ENCODE data around the gene DEPDC4. TPM values are rescaled to one million over a fixed set of nuclear protein-coding genes. Genes with fewer than 3 reads are reported as not detected.

The DEPDC4 gene
- total RNA-seq, 1 experiment from 2014 or later, result 2.0 TPM

DNA sequence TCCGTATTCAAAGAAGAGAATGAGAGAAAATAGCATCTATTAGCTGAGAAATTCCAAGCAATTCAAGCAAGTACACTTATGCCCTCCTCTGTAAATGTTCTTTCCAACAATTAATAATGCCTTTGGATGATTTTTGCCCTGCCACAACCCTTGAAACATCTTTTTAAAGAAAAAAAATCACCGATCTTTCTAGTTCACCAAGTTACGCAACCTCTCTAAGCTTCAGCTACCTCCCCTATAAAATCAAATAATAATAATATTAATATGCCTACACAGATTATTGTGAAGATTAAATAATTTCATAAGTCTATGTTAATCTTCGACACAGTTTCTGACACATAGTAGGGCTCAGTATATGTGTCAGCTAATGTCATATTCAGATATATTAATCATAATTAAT is 19.1 kb downstream of the DEPDC4 start:
- no TSS peak for BruUV-seq (replicated peaks)
- no peak for DNase-seq (ENCODE audit: low spot score)
- H3K27me3 ChIP-seq (replicated peaks; ENCODE audit: insufficient read depth, low read depth, low read length, poor library complexity), result no peaks in the 10 kb centered on the region
- ChIA-PET POLR2A (ENCODE audit: low non-redundant PET) (no interaction called here), CTCF (no interaction called here)
- H3K9me3 ChIP-seq (ENCODE audit: low read depth, low read length, poor library complexity, severe bottlenecking), result no peaks in the 10 kb centered on the region
- no peak overlapping the region for H3K27ac ChIP-seq (ENCODE audit: low read depth, low read length, poor library complexity, severe bottlenecking)
- no peaks in the 10 kb centered on the region for H3K4me1 ChIP-seq (ENCODE audit: insufficient read depth, low read length, poor library complexity, severe bottlenecking)
- H3K36me3 ChIP-seq (ENCODE audit: insufficient read depth, low read length, poor library complexity, severe bottlenecking), result no peaks in the 10 kb centered on the region
- no peak overlapping the region for H3K4me3 ChIP-seq (ENCODE audit: low read depth, low read length, poor library complexity, severe bottlenecking)
- intact Hi-C loops (cut with micrococcal nuclease; ENCODE audit: unreplicated experiment), result no loop called here
- no peak for TF ChIP-seq EZH2 (IDR thresholded peaks at IDR 0.05; ENCODE audit: borderline replicate concordance, low read depth, low read length, poor library complexity, severe bottlenecking)
- TF ChIP-seq, protein P1, sequence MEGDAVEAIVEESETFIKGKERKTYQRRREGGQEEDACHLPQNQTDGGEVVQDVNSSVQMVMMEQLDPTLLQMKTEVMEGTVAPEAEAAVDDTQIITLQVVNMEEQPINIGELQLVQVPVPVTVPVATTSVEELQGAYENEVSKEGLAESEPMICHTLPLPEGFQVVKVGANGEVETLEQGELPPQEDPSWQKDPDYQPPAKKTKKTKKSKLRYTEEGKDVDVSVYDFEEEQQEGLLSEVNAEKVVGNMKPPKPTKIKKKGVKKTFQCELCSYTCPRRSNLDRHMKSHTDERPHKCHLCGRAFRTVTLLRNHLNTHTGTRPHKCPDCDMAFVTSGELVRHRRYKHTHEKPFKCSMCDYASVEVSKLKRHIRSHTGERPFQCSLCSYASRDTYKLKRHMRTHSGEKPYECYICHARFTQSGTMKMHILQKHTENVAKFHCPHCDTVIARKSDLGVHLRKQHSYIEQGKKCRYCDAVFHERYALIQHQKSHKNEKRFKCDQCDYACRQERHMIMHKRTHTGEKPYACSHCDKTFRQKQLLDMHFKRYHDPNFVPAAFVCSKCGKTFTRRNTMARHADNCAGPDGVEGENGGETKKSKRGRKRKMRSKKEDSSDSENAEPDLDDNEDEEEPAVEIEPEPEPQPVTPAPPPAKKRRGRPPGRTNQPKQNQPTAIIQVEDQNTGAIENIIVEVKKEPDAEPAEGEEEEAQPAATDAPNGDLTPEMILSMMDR (conservative IDR thresholded peaks at IDR 0.05; ENCODE audit: low read depth, low read length), result no peak

DNA sequence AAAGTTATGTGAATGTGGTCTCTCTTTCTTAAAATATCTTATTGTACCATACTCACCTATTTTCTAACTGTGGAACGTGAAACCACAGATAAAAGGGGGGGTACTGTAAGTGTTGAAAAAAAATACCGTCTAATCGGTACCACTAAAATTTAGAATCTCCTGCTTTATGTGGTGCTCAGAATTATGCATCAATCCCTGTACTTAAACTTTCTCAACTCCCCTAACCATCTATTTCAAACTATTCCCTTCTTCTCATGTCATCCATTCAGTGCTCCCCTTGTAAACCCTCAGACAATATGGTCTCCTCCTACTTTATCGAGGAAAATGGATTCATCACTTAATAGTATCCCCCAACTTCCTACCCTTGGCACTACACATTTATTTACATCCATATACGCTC is 23.7 kb downstream of the DEPDC4 start:
- POLR2A ChIA-PET (ENCODE audit: low non-redundant PET), result interaction anchor here (0.7 kb wide), 1 partner anchor 326 kb away, joined by 3 read pairs; no protein-coding TSS in a partner anchor
- TF ChIP-seq EZH2 (IDR thresholded peaks at IDR 0.05; ENCODE audit: borderline replicate concordance, low read depth, low read length, poor library complexity, severe bottlenecking), result no peak
- TF ChIP-seq, protein P1 (conservative IDR thresholded peaks at IDR 0.05; ENCODE audit: low read depth, low read length), result no peak
- no TSS peak for BruUV-seq (replicated peaks)

DNA sequence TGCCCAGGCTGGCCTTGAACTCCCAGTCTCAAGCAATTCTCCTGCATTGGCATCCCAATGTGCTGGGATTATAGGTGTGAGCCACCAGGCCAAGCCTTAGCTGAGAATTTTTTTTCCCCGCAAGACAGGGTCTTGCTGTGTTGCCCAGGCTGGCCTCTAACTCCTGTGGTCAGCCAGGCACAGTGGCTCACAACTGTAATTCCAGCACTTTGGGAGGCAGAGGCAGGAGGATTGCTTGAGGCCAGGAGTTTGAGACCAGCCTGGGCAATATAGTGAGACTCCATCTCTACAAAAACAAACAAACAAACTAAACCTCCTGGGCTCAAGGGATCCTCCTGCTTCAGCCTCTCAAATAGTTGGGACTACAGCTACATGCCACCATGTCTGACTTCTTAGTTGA is 27.3 kb downstream of the DEPDC4 start:
- Histone ChIP-seq H3K4me3 (ENCODE audit: low read depth, low read length, poor library complexity, severe bottlenecking) (no peak overlapping the region), H3K27me3 (replicated peaks; ENCODE audit: insufficient read depth, low read depth, low read length, poor library complexity) (no peaks in the 10 kb centered on the region), H3K9me3 (ENCODE audit: low read depth, low read length, poor library complexity, severe bottlenecking) (no peaks in the 10 kb centered on the region), H3K36me3 (ENCODE audit: insufficient read depth, low read length, poor library complexity, severe bottlenecking) (no peaks in the 10 kb centered on the region), H3K4me1 (ENCODE audit: insufficient read depth, low read length, poor library complexity, severe bottlenecking) (no peaks in the 10 kb centered on the region), H3K27ac (ENCODE audit: low read depth, low read length, poor library complexity, severe bottlenecking) (no peak overlapping the region)
- BruUV-seq (replicated peaks), result no TSS peak
- TF ChIP-seq EZH2 (IDR thresholded peaks at IDR 0.05; ENCODE audit: borderline replicate concordance, low read depth, low read length, poor library complexity, severe bottlenecking), result no peak
- TF ChIP-seq, protein P1 (conservative IDR thresholded peaks at IDR 0.05; ENCODE audit: low read depth, low read length), result no peak
- CTCF ChIA-PET, result no interaction called here
- POLR2A ChIA-PET (ENCODE audit: low non-redundant PET), result no interaction called here
- intact Hi-C loops (cut with micrococcal nuclease; ENCODE audit: unreplicated experiment), result no loop called here
- no peak for DNase-seq (ENCODE audit: low spot score)

More for the DNA sequence above, 23.7 kb downstream of the DEPDC4 start:
- Histone ChIP-seq H3K4me3 (ENCODE audit: low read depth, low read length, poor library complexity, severe bottlenecking) (no peak overlapping the region), H3K9me3 (ENCODE audit: low read depth, low read length, poor library complexity, severe bottlenecking) (no peaks in the 10 kb centered on the region), H3K27me3 (replicated peaks; ENCODE audit: insufficient read depth, low read depth, low read length, poor library complexity) (no peaks in the 10 kb centered on the region), H3K27ac (ENCODE audit: low read depth, low read length, poor library complexity, severe bottlenecking) (no peak overlapping the region), H3K4me1 (ENCODE audit: insufficient read depth, low read length, poor library complexity, severe bottlenecking) (no peaks in the 10 kb centered on the region), H3K36me3 (ENCODE audit: insufficient read depth, low read length, poor library complexity, severe bottlenecking) (no peaks in the 10 kb centered on the region)
- CTCF ChIA-PET, result no interaction called here
- intact Hi-C loops (cut with micrococcal nuclease; ENCODE audit: unreplicated experiment), result no loop called here
- DNase-seq (ENCODE audit: low spot score), result no peak

Data from A673 (cell line).